IPS-NIHi11 (cell line): ENCODE data around the gene EPS15.
"Not testable (repeated sequence)": the region's sequence is repeated elsewhere in the genome, so short reads cannot be mapped to it uniquely, and the experiment has no call there.

Experiments used
- DNase-seq: peaks from one replicate; pipeline ENCODE4 v3.0.0; 2012; ENCODE audit warnings: mixed read lengths, low spot score

EPS15 gene

DNA sequence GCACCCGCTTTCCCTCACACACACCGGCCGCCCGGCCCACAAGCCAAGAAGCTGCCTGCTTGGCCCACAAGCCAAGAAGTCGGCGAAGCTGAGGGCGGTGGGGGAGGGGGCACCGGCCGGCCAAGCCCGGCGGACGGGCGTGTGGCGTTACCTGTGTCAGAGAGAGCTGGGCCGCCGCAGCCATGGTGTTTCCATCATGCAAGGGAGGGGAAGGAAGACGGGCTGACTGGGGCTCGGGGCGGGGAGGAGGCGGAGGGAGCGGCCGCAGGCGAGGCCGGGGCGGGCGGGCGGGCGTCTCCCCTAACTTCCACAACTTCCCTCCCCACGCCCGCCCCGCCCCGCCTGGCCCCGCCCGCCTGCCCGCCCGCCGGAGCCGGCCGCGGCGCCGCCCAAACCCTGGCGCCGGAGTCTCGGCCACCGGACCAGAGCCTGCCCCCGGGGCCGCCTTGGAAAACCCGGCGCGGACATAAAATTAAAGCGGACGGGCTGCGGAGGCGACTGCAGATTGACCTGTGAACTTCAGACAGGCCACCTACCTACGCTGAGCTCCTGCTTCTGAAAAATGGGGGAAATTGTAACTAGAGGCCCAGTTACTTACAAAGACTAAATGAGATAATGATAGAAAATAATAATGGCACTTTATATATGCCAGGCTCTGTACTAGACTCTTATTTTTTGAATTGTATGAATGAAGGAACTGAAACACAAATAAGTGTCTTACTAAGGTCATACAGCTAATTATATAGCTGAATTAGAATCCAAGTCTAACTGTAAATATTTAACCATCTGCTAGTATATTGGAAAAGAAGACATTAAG, at the start of gene EPS15:
Gene EPS15 (minus strand): TSS at position 219 of the 817 bp plus-strand sequence. CDS start 35 bp downstream, at position 184.
- peak; percentile 95 for DNase-seq

DNA sequence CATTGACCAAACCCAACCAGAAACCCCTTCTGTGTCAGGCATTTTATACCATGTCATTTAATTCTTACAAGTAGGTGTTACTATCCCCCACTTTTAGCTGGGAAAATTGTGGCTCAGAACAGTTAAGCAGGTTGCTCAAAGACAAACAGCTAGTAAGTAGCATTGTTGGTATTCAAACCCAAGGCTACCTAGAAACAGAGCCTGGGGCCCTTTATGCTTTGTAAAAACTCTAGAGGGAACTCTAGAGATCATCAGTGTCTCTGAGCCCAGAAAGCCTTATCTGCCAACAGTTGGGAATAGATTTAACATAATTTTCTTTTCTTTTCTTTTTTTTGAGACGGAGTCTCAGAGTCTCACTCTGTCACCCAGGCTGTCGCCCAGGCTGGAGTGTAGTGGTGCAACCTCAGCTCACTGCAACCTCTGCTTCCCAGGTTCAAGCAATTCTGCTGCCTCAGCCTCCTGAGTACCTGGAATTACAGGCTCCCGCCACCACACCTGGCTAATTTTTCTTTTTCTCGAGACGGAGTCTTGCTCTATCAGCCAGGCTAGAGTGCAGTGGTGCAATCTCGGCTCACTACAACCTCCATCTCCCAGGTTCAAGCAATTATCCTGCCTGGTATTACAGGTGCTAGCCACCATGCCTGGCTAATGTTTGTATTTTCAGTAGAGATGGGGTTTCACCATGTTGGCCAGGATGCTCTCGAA, 49.3 kb upstream of the EPS15 start:
- no peak for DNase-seq

DNA sequence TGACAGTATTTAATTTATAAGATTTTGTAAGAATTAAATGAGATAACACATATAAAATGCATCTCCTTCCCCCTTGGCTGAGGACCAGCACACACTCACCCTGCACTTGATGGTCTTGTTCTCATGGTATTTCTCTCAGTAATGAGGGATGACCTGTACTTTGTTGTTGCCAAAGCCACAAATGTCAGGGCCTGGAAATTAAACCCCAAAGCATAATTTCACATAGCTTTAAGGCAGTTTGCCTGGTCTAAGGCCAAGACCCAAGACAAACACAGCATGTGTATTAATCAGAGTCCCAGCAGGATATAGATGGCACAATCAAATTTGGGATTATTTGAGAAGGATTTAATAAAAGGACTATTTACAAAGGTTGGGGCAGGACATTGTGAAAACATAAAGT, 48.6 kb upstream of the EPS15 start:
- DNase-seq = no peak

DNA sequence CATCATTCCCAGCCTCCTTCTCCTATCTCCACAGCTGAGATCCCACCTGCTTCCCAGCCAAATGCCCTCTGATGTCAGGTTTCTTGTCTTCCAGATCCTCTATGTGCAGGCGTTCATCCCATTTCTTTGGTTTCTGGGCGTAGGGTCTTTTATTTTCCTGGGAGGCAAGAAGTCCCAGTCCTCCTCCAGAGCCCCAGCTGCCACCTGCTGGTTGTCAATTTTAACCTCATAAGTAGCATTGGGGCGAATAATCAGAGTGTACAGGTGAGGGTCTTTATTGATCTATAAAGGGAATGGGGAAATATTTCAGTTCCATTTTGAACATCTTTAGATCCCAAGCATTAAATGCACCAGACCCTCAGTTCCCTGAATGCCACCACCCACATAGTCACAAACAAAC, 47.2 kb upstream of the EPS15 start:
- DNase-seq = no peak

DNA sequence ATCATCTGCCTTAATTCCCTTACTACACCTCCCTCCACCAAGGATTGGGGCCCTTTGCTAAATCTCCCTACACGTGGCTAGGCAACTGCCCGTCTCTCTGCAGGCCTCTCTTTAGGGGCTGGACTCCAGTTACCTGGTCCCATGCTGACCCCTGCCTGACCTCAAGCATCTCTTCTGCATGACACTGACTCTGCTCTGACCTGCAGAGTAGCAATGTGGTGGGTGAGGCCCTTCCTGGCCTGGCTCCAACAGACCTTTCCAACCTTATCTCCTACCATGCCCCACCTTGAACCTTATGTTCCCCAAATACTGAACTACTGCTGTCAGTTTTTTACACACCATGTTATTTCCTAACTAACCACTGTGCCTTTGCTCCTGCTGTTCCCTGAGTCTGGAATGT, 45.9 kb upstream of the EPS15 start:
- DNase-seq = peak; percentile 37

DNA sequence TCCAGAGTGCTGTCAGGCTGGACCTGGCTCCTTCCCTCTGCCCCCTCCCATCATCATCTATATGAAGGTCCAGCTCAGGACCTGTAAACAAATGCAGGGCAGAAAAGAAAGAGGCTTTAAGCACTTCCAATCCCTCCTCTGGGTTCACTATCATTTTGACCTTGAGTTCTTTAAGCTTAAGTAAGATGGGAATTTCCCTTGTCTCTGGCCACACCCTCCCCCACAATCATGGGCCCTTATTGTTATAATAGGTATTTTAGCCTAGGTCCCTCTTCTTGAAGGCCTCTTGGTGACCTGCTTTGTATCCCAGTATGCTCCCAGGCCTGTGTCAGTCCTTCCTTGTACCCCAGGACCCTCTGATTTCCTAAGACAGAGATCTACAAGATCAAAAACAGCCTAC, 45.1 kb upstream of the EPS15 start:
- no peak for DNase-seq

DNA sequence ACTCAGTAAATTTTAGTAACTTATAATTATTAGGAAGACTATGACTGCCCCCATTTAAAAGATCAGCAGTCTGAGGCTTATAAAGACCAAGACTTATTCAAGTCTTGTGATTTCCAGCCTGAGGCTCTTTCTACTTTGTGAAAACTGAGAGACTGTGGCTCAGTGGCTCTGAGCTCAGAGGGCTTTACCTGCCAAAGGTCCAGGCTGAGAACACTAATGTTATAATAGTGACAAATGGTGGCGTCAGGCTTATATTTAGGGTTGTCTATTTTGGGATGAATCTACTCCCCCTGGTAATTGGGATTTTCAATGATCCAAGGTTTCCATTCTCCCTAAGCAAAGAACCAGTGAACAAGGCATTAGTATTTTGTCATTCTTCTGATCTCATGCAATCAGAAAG, 42.6 kb upstream of the EPS15 start:
- DNase-seq = no peak

DNA sequence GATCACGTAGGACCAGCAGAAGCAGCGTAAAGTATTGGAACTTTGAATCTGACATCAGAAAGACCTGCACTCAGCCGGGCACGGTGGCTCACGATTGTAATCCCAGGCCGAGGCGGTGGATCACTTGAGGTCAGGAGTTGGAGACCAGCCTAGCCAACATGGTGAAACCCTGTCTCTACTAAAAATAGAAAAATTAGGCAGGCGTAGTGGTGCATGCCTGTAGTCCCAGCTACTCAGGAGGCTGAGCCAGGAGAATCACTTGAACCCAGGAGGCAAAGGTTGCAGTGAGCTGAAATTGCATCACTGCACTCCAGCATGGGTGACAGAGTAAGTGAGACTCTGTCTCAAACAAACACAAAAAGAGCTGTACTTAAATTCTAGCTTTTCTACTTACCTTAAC, 41.8 kb upstream of the EPS15 start:
- not testable (repeated sequence) for DNase-seq

DNA sequence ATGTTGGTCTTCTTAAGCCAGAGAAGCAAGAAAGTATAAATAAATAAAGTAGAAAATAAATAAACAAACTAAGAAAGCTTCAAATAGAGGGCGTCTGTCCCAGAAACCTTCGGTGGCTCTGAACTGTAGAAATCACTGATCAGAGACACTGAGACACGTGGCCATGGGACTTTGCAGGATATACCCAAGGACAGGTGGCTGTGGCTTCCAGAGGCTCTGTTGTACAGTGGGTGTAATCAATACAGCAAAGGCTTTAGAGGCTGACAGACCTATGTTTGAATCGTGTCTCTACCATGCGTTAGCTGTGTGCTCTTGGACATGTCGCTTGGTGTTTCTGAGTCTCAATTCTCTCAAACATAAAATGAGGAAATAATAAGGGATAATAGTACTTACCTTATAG, 41.0 kb upstream of the EPS15 start:
- DNase-seq = no peak

DNA sequence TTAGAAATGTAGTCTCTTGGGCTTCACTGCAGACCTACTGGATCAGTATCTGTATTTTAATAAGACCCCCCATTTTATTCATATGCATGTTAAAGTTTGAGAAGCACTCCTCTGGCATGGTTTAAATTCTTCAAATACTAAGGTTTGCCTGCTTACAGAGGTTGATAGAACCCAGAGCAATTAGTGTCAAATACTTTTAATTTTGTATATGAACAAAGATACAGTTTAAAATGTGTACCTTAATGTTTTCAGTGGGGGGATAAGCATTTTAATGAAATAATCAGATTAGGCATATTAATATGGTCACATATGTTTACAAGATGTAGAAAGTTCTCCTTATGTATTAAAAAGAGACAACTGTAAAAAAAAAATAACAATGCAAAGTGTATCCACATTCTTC, 40.4 kb upstream of the EPS15 start:
- DNase-seq = no peak

DNA sequence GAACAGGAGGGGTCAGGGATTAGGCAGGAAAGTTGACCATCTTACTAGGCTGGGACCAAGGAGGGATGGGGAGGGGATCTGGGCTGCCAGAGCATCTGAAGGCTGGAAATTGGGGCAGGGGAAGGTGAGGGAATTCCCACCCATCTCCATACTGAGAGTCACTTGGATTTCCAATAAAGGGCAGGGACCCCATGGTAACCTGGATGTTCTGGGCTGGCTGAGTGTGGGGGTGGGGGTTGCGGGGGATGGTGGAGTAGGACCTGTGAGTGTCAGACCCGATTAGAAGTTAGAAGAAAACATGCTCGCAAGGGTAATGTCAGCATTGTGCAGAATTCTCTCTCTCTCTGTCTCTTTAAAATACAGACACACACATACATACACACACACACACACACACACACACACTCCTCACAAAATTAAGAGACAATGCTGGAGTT, 40.0 kb upstream of the EPS15 start:
- peak; percentile 24 for DNase-seq

DNA sequence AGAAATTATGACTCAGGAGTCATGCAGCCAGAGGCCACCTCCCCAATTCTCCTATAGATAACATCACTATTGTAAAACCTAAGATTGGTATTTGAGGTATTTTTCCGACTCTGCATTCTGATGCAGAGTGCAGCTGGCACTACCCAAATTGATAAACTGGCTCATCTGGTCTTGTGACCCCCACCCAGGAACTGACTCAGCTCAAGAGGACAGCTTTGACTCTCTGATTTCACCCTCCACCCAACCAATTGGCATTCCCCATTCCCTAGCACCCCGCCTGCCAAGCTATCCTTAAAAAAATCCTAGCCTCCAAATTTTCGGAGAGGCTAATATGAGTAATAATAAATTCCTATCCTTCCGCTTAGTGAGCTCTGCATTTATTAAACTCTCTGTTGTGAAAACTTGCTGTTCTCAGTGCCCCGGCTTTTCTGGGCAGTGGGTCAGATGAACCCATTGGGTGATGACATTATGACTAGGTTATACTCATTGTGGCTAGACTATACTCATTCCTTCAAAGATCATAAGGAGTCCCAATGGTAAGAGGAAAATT, 39.4 kb upstream of the EPS15 start:
- DNase-seq = no peak

DNA sequence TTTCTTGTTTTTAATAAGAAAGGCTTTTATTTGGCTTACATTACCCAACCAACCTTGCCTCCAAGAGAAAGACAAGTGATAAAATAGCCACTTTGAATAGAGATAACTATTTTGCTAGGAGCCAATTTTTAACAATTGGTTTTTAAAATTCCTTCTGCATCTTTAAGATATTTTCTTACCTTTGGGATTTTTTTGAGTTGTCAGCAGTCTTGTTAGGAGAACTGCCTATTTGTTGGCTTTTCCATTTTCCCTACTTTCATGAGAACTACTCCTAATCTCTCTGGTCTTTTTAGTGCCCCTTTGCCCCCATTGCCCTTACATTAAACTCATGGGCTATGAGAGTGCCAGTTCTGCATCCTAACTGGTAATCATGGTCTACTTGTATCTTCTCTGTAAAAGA, 38.1 kb upstream of the EPS15 start:
- DNase-seq = no peak

DNA sequence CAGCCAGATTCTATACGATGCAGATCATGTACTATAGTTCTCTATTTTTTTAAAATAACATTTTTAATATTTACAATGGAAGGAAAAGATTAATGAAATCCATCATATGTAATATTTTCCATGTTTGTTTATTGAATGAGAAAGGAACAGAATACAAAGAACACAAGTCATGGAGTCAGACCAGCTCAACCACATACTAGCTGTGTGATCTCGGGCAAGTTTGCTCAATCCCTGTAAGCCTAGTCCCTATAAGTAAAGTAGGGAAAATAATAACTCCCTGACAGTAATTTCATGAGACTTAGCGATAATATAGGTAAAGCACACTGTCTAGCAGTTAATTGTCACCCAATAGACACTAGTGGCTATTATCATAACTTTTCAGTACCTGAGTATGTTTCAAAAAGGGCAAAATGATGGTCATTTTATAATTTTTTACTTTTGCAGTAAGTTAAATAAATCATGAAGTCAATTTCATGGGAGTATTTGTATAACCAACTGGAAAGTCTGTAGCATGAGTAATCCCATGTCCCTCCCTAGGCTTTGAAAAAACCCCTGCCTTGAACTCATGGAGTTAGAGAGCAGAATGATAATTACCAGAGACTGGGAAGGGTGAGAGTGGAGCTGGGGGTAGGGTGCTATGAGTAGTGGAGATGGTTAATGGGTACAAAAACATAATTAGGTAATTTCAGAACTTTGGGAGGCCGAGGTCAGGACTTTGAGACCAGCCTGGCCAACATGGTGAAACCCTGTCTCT, 37.0 kb upstream of the EPS15 start:
- DNase-seq = no peak

DNA sequence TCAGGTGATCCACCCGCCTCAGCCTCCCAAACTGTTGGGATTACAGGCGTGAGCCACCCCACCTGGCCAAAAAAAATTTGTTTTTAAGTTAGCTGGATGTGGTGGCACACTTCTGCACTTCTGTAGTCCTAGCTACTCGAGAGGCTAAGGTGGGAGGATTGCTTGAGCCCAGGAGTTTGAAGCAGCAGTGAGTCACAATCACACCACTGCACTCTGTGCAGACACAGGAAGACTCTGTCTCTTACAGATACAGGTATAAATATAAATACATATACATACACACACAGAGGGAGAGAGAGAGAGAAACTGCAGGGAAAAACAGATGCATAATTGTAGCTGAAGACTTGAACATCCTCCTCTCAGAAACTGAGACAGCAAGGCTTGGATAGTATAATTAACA, 34.8 kb upstream of the EPS15 start:
- no peak for DNase-seq

DNA sequence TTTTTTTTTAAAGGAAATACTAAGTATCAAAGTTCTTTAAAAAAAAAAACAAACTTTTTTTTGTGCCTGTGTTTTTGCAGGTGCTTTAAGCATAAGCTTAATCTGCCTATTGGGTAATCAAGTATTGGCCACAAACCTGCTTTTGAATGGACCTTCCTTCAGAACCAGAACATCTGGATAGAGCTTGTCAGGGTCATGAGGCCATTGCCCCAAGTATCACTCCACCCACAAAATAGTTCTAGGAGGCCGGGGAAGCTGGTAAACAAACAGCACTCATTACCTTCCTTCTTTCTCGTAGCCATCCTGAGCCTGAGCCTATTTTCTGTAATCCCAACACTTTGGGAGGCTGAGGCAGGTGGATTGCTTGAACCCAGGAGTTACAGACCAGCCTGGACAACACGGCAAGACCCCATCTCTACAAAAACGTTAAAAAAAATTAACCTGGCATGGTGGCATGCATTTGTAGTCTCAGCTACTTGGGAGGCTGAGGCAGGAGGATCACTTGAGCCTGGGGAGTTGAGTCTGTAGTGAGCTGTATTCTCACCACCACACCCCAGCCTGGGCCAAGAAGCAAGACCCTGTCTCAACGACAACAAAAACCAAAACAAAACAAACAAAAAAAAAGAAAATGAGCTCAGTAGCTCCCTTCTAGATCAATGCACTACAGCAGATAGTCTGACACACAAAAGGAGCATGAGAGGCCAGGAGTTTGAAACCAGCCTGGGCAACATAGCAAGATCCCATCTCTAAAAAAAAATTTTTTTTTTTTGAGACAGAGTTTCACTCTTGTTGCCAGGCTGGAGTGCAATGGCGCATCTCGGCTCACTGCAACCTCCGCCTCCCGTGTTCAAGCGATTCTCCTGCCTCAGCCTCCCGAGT, 34.1 kb upstream of the EPS15 start:
- DNase-seq = no peak

DNA sequence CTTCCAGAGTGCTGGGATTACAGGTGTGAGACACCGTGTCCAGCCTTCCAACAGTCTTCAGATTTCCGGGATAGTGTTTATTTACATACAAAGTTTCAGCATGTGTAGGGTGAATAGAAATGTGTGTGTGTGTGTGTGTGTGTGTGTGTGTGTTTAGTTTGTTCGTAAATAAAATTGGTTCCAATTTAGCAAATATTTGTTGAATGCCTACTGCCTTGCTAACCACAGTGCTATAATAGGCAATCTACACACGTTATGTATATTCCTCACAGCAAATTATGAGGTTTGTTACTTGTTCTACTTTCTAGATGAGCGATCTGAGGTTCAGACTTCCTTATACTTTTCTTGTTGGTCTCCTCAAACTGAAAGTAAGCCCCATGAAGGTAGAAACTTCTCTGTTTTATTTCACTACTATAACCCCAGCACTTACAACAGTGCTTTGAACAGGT, 32.8 kb upstream of the EPS15 start:
- no peak for DNase-seq

DNA sequence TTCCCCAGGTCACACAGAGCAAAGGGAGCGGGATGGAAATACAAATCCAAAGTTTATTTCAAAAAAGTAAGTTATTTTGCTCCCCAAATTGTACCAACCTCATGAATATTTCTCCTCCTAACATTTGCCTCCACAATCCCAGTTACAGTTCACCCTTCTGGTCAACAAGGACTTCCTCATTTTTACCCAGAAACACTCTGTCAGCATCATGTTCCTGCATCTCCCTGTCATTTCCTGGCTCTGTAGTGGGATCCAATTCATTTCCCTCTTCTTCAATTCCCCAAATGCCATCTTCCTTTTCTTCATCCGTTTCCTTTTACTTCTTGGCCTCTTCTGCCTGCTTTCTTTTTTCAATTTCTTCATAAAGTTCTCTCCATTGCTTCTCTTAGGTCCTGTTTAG, 32.0 kb upstream of the EPS15 start:
- DNase-seq = no peak

DNA sequence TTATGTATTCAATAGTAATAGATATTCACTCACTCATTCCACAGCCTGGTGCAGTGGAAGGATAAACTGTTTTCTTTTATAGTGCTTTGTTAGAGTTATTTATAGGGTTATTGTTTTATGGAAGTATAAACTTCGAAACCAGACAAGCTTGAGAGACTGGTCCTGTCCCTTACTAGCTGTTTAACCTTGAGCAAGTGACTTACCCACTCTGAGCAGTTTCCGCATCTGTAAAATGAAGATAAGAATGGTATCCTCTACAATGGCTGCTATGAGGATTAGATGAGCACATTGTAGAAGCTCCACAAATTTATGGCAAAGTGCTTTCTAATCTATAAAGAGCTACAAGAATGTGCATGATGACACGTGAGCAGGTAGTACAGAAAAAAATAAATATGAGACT, 30.8 kb upstream of the EPS15 start:
- DNase-seq = no peak

DNA sequence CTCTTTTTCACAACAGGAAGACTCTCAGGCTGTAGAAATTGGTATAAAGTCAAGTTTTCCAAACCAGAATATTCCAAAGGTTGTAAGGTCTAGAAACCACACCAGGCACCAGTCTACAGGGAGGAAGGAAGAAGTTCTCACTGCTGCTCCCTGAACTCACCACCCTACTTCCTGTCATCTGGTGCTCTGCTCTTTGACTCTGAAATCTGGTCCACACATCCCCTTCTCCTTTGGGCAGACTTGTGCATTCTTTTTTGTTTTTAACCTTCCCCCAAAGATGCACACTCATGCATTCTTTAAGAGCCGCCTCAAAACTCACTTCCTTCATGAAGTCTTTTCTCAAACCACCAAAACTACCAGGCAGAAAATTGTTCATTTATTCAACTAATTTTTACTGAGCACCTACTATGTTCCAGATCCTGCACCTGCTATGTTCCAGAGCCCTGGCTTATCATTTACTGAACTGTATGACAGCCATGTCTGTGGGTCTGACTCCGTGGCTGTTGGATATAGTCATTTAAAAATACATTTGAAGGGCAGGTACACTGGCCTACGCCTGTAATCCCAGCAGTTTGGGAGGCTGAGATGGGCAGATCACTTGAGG, 30.1 kb upstream of the EPS15 start:
- DNase-seq = no peak

DNA sequence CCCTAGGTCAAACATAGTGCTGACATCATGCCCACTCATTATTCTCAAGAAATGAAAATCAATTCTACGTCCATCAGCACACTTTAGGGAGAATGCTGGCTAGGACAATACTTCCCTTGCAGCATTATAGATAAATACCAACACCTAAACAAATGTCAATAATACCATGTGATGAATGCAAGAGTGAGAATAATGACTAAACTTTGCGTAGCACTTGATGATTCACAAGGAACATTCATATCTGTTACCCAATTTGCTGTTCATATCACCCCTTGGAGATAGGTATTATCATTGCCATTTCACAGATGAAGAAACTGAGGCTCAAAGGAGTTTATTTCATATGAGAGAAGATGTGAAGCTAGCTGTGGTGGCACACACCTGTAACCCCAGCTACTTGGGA, 24.8 kb upstream of the EPS15 start:
- no peak for DNase-seq
